HG03103 (cell line): ENCODE measurements around the gene HIRA.
A peak's percentile ranks its signal among the peaks of the same experiment; 100 is the strongest.
"Not testable (repeated sequence)": the region's sequence is repeated elsewhere in the genome, so short reads cannot be mapped to it uniquely, and the experiment has no call there.

Experiments
- ATAC-seq: cut with Tn5 transposase; IDR thresholded peaks from one replicate; pipeline ENCODE4 v1.9.1; 2021; ENCODE audit warnings: low read depth; ENCODE audit not compliant: unreplicated experiment

HIRA gene

DNA sequence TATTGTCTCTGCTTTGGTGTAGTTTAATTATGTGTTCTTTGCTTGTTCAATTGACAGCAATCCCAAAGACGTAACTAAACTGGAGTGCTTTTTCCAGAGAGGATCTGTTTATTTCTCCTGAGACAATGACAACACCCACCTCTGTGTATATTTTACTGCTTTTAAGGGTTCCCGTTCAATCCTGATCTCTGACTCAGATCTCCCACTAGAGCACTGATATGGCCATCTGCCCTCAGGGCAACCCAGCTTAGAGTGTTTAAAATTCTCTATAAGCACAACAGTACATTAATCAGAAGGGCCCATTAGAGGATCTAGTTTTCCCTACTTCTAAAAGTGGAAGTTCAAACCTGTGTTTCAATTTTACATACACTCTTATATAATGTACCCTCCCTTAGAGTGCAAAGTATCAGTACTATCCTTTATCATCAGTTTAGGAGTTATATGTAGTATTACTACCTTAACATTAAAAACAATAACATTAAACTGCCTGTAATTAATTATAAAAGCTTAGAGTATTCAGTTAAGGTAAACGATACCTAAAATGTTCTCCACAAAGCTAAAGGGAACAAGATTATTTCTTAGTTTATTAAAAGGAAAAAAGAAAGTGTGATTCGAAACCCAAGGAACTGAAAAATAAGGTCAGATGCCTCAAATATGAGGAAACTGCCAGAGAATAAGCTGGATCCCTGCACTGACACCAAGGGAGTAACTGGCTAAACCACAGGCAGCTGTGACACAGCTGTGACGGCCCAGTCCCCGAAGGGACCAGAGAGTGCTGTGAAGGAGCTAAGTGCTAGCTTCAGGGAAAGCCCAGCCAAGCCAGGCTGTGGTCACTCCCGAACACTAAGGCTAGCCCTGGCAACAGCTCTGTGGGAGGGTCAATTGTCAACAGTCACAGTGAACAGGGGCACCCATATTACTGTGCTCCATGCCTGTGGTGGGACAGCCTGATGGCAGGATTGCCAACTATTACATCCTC is 32.2 kb upstream of the HIRA start:
- no peak for ATAC-seq

DNA sequence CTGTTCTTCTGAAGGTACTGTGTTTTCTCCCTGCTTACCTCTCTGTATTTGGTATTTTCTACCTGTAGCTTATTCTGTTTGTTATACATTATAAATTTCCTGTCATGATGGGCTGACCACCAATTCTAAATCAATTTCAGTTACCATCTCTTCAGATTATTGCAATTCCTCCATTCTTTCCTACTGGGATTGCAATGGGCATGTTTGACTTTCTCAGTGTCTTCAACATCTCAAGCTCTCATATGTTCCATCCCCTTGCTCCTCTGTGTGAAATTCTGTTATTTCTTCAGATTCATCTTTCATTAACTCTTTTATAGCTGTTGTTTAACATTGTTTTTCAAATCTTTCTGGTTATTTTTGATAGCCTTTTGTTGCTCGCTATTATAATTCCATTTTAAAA is 31.5 kb upstream of the HIRA start:
- no peak for ATAC-seq

DNA sequence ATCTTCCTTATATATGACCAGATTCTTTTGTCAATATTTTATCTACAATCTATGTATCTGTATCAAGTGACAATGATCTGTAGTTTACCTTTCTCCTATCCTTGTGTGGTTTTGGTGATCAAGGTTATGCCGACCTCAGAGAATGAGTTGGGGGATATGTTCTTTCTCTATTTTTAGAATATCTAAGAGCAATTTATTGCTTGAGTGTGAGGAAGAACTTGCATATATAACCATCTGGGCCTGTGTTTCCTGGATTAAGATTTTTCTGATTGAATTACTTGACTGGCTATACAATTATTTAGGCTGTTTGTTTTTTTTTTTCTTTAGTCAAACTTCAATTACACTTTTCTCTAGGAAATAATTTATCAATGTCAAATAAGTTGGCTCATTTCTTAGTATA is 30.0 kb upstream of the HIRA start:
- ATAC-seq: no peak

DNA sequence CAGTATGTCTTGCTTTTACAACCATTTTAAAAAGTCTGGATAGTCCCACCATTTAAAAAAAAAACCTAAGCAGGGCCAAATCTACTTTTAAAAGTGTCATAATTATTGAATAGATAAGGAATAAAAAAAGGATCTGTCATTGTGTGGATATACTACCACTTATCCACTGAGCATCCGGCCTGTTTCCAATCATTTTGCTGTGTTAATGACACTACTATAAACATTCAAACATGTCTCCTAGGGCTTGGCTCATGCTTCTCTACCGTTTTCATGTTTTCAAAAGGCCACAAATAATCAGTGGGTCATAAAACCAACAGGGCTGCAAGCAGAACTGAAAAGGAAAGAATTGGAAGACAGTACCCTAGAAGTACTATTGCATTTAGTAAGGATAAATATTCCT is 28.5 kb upstream of the HIRA start:
- no peak for ATAC-seq

DNA sequence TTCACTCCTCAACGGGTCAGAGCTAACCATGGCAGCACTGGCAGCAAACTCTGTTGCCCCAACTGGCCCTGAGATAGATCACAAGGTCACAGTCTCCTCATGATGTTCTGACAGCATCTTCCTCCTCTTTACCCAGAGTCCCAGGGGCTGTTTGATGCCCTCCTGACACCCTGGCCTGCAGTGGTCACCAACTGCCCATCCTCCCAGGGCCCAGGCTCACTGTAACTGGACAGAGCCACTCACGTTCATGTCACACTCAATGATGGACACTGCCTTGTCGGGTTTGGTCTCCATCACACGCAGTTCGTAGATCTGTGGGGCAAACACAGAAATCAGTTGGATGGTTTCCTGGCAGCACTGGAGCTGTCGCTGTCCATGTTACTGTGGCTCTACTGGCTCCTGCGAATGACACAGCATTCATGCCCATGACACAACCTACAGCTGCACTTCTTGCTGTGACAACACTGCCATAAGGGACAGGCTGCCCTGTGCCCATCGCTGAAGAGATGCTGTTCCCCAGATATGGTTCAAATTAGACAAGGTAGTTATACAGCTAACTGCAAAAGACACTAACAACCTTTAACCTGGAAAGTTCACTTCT is 26.4 kb upstream of the HIRA start:
- no peak for ATAC-seq

DNA sequence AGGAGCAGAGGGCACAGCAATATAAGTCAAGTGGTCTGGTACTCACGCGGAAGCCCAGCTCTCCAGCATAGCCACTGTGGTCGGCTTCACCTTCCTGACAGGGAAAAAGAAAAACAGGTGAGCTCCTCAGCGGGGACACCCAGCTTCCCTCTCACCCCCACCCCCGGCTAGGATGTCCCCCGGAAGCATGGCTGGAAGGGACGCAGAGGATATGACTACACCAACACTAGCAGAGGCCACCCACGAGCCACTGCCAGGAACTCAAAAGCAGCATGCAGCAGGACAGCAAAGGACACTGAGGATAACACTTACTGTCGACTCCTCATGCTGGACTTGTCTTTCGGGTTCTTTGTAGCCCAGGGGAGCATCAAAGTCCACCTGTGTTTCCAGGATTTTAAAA is 25.0 kb upstream of the HIRA start:
- no peak for ATAC-seq

DNA sequence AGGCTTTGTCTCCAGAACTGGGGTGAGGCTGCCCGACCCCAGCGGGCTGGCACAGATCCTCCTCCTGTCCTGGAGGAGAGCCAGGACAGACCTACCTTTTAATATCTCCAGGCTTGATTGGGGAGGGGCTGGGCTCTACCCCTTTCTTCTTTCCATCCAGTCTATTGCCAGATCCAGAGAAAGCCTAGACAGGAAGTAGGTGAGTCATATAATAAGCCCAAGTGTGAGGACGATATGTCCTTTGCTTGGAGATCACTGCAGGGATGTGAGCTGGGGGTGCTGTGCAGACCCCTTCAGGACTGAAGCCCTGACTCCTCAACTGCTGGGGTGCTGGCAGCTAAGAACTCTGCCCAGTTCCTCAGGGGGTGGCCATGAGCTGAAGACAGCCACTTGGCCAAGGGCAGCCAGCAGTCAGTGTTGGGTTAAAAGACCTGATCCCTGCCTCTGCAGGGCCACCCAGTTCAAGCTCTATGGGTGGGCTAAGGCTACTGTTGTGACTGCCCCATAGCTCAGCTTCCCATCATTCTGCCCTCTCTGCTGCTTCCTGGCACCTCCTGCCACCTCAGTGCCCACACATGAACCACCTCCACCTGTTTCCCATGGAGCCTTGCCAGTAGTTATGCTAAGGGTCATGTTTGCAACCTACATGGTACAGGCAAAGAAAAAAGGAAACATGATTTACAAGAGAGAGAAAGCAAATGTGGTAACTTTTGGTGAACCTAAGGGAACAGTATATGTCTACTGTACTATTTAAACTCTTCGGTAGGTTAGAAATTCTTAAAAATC is 24.2 kb upstream of the HIRA start:
- ATAC-seq: no peak

DNA sequence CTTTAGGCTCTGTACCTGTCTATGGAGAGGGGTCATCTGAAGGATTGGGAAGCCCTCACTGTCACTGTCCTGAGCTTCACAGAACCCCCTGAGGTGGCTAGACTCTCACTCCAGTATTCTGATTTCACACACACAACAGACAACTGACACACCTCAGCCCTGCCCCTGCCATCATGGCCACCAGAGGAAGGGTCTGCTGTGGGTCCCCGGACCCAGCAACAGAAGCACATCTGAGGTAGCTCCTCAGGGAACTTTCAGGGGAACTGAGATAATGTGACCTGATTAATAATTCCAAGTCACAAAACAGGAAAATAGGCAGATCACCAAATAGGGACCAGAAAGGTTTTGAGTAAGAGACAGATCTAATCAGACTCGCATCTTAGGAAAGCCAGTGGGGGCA is 23.5 kb upstream of the HIRA start:
- ATAC-seq: no peak

DNA sequence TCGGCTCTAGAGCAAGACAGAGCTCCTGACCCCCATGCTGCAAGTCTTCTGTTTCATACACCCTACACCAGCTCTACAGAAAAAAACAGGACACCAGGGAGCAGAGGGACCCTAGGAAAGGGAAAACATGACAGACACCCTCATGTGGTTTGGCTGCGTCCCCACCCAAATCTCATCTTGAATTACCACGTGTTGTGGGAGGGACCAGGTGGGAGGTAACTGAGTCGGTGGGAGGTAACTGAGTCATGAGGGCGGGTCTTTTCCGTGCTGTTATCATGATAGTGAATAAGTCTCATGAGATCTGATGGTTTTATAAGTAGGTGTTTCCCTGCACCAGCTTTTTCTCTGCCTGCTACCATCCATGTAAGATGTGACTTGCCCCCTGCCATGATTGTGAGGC is 22.6 kb upstream of the HIRA start:
- no peak for ATAC-seq

DNA sequence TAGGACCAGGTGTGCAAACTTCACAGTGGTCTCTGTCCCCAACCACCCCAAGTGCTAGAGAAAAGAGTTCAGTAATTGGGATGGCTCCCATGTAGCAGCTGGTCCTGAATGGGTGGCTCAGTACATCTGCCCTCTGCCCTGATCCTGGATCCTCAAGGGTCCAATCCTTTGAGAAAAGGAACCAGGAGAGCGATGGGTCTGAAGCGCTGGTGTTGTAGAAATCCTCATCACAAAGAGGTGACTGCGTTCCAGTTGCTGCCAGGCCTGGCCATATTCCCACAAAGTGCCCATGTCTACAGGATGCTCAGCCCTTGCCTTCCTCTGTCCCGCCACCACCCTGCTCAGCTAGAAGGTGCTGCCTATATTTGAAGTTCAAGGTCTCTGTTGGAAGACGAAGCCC is 22.2 kb upstream of the HIRA start:
- no peak for ATAC-seq

DNA sequence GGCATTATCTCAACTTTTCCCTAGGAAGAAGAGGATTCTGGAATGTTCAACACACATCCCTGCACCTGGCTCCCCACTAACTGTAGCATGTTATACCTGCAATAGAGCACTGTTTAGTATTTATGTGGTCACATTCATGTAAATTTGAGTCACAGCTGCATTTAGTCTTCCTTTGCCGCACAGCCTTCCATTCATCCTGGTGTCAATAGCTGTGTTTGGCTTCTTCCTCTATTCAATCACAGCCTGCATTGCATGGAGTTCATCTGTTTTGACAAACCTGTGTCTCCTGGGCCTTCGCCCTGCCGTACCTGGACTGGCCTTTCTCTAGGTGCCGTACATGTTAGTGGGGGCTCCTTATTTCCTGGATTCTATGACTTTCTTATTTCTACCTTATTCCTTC is 20.0 kb upstream of the HIRA start:
- no peak for ATAC-seq

DNA sequence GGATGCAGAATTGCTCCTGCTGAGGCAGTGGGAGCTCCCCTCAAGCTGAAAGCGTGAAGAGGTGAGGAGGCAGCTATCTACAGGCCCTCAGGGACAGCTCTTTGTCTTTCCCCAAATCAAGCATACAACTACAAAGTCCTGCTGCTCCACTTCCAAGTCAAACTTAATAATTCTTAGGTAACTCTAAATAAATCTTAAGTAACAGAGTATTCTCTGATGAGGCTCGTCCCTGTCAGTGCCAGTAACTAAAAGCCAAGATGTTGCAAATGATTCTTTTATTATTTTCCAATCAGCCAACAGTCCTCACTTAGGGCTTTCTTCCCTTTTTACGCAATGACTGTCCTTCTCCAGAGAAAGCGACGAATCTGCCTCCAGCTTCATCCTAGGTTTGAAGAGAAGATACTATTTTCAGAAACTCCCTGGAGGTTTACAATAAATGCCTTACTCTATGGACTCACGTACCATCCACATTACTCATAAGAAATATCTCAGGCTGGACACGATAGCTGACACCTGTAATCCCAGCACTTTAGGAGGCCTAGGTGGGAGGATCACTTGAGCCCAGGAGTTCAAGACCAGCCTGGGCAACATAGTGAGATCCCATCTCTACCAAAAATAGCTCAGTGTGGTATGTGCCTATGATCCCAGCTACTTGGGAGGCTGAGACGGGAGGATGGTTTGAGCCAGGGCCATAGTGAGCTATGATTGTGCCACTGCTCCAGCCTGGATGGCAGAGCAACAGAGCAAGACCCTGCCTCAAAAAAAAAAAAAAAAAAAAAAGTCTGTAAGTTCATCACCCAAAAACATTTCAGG is 19.0 kb upstream of the HIRA start:
- no peak for ATAC-seq

DNA sequence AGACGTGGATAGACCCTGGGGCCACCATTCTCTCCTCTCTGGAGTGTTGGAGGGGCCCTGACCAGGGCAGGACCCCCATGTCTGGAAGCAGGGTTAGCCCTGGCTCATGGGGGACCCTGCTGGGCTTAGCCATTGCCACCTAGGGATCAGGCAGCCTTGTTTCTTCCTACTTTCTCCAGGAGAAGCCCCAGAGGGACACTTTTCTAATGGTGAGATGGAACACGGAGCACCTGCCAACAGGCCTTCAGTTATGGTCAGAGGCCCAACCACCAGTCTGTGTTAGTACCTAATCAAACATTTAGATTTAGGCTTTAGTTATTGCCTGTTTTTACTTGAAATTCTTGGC is 17.9 kb upstream of the HIRA start:
- no peak for ATAC-seq

DNA sequence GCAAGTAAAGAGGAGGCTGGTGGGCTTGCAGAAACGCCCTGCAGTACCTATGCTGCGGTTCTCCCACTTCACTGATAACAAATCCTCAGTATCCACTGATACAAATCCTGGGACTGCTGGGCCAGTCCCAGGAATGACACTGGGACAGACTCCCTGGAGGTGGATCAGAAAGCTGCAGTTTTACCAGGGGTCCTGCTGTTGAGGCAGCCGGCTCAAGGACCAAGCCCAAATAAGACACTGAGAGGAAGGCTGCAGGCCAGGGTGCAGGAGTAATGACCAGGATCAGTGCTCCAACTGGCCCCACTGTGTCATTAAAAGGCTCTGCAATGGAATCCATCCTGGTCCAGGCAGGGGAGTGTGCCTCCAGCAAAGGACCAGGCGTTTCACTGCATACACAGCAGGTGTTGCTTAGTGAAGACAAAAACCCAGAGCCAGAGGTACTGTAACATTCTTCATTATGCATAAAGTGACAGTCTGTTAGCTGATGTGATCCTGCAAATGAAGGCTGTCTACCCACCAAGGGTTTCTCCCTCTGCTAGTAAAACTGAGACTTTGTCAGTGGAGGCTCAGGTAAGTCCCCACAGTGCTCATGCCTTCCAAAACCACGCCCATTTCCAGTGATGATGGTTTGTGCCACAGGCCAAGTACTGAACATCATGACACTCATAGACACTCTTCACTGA is 17.3 kb upstream of the HIRA start:
- ATAC-seq: no peak

DNA sequence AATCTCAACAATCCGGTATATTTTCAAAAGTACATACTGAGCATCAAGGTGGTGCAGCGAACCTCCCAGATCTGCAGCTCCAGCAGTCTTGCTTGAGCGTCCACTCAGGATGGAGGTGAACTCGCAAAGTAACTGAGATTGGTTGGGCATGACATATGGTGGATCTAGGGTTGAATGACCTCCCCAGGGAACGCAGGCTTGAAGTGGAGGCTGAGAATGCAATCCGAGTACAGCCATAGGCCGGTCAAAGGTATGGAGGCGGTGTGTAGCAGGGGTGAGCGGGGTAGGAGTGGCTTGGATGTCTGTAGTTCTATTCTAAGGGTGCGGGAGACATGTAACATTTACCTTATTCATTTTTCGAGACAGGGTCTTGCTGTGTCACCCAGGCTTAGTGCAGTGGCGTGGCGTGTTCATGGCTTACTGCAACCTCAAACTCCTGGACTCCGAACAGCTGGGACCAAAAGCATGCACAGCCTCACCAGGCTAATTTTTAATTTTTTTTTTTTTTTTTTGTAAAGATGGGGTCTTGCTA is 16.6 kb upstream of the HIRA start:
- peak; percentile 22 for ATAC-seq

DNA sequence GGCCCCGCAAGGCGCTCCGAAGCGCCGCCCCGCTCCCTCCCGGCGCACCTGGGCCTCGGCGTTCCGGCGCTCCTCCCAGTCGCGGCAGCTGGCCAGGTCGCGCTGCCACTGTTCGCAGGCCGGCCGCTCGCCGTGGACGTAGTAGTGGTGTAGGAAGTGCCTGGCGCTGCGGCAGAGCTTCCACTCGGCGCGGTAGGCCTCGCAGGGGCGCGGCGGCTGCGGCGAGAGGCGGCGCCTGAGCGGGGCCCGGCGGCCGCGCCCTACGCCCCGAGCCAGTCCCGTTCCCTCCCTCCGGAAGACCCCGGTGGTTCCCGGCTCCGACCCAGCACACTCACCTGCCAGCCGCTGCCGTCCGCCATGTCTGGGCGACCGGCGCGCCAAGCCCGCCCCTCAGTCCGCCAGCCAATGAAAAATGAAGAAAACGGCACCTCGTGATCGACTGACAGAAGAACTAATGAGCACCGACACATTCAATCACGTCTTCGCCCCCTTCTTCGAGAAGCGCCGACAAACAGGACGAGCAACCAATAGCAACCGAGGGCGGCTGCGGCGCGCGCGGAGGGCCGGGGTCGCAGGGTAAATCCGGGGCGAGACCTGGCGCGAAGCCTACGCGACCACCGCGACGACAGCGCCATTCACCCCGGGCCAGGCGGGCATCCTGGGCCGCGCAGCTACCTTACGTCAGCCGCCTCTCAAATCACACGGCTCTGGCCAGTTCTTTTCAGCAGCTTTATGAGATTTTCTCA is 16.0 kb upstream of the HIRA start, which contains the start of gene C22orf39:
Gene C22orf39 (minus strand): TSS at position 382 of the 746 bp plus-strand sequence. CDS start 23 bp downstream, at position 359.
- ATAC-seq: peak; percentile 70

DNA sequence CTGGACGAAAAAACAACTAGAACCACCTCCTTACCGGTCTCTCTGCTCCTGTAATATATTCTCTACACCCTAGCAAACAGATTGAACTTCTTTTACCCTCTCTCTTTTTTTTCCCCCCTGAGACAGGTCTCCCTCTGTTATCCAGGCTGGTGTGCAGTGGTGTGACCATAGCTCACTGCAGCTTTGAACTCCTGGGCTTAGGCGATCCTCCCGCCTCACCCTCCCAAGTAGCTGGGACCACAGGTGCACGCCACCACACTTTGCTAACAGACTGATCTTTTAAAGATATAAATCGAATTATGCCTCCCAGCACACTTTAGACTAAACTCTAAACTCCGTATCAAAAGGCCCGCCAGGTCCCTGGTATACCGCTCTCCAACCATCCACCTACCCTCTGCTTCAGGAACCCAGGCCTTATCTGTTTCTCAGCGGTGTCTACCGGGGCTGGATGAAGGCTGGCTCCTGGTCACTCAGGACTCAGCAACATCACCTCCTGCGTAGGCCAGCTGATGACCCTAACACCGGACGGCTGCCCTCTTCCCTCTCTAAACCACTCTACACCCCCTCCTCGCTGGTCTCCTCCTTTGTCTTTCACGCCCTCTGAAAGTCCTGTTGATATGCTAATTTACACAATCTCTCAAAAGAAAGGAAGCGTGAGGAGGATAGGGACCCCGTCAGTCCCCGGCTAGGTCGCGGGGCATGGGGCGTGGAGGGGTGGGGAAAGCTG is 15.2 kb upstream of the HIRA start:
- ATAC-seq: no peak

DNA sequence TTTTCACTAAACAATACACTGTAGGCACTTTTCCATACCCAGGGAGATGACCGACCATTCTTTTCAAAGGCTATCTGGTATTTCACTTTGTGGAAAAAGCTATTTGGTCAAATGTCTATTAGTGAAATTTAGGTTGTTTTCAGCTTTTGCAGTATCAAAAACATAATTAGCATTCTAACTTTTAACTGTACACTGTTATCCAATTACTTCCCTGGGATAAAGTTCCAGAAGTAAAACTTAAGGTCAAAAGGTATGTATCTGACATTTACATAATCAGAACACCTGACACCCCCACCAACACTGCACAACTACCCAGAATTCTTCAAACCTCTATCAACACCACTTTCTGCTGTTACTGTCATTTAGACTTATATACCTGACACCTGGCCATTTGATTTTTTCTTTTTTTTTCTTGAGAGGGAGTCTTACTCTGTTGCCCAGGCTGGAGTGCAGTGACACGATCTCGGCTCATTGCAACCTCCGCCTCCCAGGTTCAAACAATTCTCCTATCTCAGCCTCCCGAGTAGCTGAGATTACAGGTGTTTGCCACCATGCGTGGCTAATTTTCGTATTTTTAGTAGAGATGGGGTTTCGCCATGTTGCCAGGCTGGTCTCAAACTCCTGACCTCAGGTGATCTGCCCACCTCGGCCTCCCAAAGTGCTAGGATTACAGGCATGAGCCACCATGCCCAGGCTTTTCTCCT is 13.9 kb upstream of the HIRA start:
- not testable (repeated sequence) for ATAC-seq
